ENCODE results near the gene DICER1.

DNA sequence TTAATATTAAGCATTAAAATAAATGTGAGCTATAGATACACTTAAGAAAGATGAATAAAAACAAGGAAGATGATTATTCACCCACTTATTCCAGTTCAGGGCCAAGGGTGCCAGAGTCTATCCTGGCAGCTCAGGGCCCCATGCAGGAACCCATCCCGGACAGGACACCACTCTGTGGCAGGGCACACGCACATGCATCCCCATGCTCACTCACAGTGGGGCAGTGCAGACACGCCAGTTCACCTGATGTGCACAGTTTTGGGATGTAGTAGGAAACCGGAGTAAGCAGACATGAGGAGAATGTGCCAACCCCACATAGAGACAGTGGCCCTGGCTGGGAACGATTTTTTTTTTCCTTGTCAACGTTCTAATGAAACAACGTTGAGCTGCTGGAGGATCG, 47.2 kb downstream of the DICER1 start:
- no peak for TF ChIP-seq CTCF (IDR thresholded peaks at IDR 0.05; ENCODE audit: poor library complexity)
- no peak for TF ChIP-seq EZH2 (IDR thresholded peaks at IDR 0.05; ENCODE audit: borderline replicate concordance)
- no peak for TF ChIP-seq EZH2phosphoT487 (IDR thresholded peaks at IDR 0.05; ENCODE audit: low read depth, severe bottlenecking, unreplicated experiment)

Data from hepatocyte (in vitro differentiated cells).